ENCODE data around the gene SNPH.

The SNPH gene

DNA sequence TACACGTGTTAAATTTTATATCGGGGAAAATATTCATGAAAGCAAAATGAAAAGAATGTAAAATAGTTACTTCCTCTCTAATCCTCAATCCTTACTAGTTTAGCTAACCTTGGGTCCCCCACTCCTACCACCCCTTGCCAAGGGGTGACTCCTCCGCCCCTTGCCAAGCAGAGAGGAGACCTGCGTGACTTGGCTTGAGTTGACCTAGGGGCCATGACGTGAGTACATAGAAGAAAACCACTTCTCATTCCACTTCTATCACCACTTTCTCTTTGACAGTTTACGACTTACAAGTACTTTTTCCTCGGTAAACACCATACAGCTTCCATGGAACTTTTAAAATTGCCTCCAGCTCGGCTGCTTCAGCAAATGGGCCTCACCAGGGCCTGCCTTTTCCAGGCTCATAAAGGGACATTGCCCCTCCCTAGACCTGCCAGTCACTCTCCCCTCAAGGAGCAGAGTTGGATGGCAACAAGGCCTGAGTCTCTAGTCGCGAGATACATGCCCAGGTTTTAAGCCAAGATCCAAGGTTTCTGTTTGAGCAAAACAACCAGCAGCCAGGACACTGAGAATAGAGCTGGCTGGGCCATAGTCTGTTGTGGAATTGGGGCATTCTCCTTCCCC is 32.9 kb downstream of the SNPH start:
- Histone ChIP-seq H2AK5ac (ENCODE audit: low read depth, low read length) (no peak overlapping the region), H2BK5ac (ENCODE audit: low read length) (no peak overlapping the region), H3K18ac (ENCODE audit: low read length) (no peak overlapping the region), H3K4me3 (ENCODE audit: low read length in 2 of 2) (no peak overlapping the region), H3K4me2 (ENCODE audit: insufficient read depth, low read length, poor library complexity, severe bottlenecking) (no peak overlapping the region), H3K14ac (ENCODE audit: low read length) (peak overlapping the region; percentile 11), H3K27me3 (ENCODE audit: control insufficient read depth in 3 of 3, insufficient read depth in 3 of 3, low read depth in 1 of 3, low read length in 3 of 3) (peaks cover 0 to 36% (median 0%) of the 10 kb centered on the region in 3 experiments), H3K27ac (replicated peaks; ENCODE audit: low read length) (no peak overlapping the region), H2BK120ac (ENCODE audit: low read depth, low read length) (no peak overlapping the region), H4K8ac (ENCODE audit: low read depth, low read length) (no peak overlapping the region), H3K9ac (ENCODE audit: low read depth, low read length, poor library complexity) (no peak overlapping the region), H3K36me3 (replicated peaks in 1 of 2; ENCODE audit: control insufficient read depth in 2 of 2, insufficient read depth in 2 of 2, low read length in 2 of 2) (no peaks in the 10 kb centered on the region), H3K4ac (ENCODE audit: low read length) (no peak overlapping the region), H3K79me1 (ENCODE audit: low read depth, low read length) (no peaks in the 10 kb centered on the region), H4K91ac (ENCODE audit: low read depth, low read length, poor library complexity) (no peak overlapping the region), H3K9me3 (replicated peaks in 1 of 2; ENCODE audit: control insufficient read depth in 2 of 2, insufficient read depth in 1 of 2, low read depth in 1 of 2, low read length in 2 of 2) (no peaks in the 10 kb centered on the region), H3K4me1 (ENCODE audit: control insufficient read depth in 2 of 2, insufficient read depth in 1 of 2, low read depth in 1 of 2, low read length in 2 of 2) (peaks cover 0 to 6% of the 10 kb centered on the region in 2 donors), H2BK15ac (ENCODE audit: low read length) (no peak overlapping the region), H2AFZ (ENCODE audit: low read length) (no peak overlapping the region), H3K23ac (ENCODE audit: low read depth, low read length, poor library complexity) (no peak overlapping the region), H2BK12ac (ENCODE audit: low read length) (no peak overlapping the region)
- DNase-seq (ENCODE audit: low spot score), result no peak
- WGBS, 2 donors (ENCODE audit: extremely low coverage in 2 of 2, insufficient read length in 2 of 2, insufficient replicate concordance in 1 of 2), result no CpG with 5 or more reads among the region's 10 CpGs

DNA sequence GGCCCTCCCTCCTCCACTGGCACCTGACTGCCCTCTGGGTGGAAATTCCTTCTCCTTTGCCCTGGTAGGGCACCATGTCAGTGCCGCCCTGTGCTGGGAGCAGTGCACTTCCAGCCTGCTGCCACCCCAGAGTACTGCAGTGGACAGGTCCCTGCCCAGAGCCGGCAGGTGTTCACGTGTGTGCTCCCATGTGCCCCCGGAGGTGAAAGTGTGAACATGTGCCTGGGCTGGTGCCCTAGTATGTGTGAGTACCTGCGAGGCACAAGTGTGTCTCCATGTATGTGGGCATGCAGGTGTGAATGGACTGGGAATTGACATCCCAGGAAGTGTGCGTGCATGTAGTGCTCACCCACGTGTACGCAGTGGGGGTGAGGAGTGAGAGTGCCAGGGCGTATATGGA is 33.4 kb downstream of the SNPH start:
- no peak overlapping the region for H3K4ac ChIP-seq (ENCODE audit: low read length)
- no peak overlapping the region for H4K91ac ChIP-seq (ENCODE audit: low read depth, low read length, poor library complexity)
- no peak overlapping the region for H3K4me2 ChIP-seq (ENCODE audit: insufficient read depth, low read length, poor library complexity, severe bottlenecking)
- H3K79me1 ChIP-seq (ENCODE audit: low read depth, low read length), result no peaks in the 10 kb centered on the region
- H3K4me3 ChIP-seq (ENCODE audit: low read length in 2 of 2), result no peak overlapping the region
- peaks cover 0 to 35% (median 0%) of the 10 kb centered on the region in 3 experiments for H3K27me3 ChIP-seq (ENCODE audit: control insufficient read depth in 3 of 3, insufficient read depth in 3 of 3, low read depth in 1 of 3, low read length in 3 of 3)
- H3K4me1 ChIP-seq (ENCODE audit: control insufficient read depth in 2 of 2, insufficient read depth in 1 of 2, low read depth in 1 of 2, low read length in 2 of 2), result peaks cover 0 to 6% of the 10 kb centered on the region in 2 donors
- H3K23ac ChIP-seq (ENCODE audit: low read depth, low read length, poor library complexity), result no peak overlapping the region
- peak overlapping the region; percentile 21 for H3K18ac ChIP-seq (ENCODE audit: low read length)
- no peak overlapping the region for H2BK120ac ChIP-seq (ENCODE audit: low read depth, low read length)
- H2AK5ac ChIP-seq (ENCODE audit: low read depth, low read length), result no peak overlapping the region
- H3K9me3 ChIP-seq (replicated peaks in 1 of 2; ENCODE audit: control insufficient read depth in 2 of 2, insufficient read depth in 1 of 2, low read depth in 1 of 2, low read length in 2 of 2), result no peaks in the 10 kb centered on the region
- no peaks in the 10 kb centered on the region for H3K36me3 ChIP-seq (replicated peaks in 1 of 2; ENCODE audit: control insufficient read depth in 2 of 2, insufficient read depth in 2 of 2, low read length in 2 of 2)
- no peak overlapping the region for H4K8ac ChIP-seq (ENCODE audit: low read depth, low read length)
- DNase-seq (ENCODE audit: low spot score), result no peak
- no peak overlapping the region for H2AFZ ChIP-seq (ENCODE audit: low read length)
- peak overlapping the region; percentile 11 for H3K14ac ChIP-seq (ENCODE audit: low read length)
- H3K9ac ChIP-seq (ENCODE audit: low read depth, low read length, poor library complexity), result no peak overlapping the region
- no peak overlapping the region for H2BK12ac ChIP-seq (ENCODE audit: low read length)
- no peak overlapping the region for H3K27ac ChIP-seq (replicated peaks; ENCODE audit: low read length)
- H2BK15ac ChIP-seq (ENCODE audit: low read length), result no peak overlapping the region
- no peak overlapping the region for H2BK5ac ChIP-seq (ENCODE audit: low read length)
- WGBS, 2 donors (ENCODE audit: extremely low coverage in 2 of 2, insufficient read length in 2 of 2, insufficient replicate concordance in 1 of 2), result no CpG with 5 or more reads among the region's 9 CpGs

DNA sequence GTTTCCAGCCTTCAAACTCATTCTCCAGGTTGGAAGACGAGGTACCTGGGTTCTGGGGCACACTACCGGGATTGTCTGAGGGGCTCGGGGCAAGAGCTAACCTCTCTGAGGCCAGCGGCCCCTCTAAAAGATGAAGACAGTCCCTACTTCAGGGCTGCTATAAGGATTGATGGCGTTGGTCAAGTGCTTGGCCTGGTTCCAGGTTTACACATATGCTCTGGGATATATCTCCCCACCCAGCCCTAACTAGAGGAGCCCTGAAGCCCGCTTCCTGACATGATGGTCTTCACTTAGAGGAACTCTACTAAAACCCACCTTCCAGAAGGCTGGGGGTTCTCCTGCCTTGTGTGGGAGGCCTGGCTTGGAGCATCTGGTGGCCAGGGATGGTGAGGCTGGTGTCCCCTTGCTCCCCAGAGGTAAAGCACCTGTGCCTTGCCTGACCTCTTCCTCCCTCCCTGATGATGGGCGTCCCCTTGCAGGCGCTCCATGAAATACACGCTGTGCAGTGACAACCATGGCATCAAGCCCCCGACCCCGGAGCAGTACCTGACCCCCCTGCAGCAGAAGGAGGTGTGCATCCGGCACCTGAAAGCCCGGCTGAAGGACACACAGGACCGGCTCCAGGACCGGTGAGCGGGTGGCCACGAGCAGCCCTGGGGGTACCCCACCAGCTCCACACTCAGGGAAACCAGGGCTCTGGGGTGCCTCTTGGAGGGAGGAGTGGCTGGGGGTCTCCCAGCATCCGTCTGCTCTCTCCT is 34.2 kb downstream of the SNPH start:
- Histone ChIP-seq H2BK15ac (ENCODE audit: low read length) (no peak overlapping the region), H3K4me1 (ENCODE audit: control insufficient read depth in 2 of 2, insufficient read depth in 1 of 2, low read depth in 1 of 2, low read length in 2 of 2) (peaks cover 0 to 6% of the 10 kb centered on the region in 2 donors), H3K18ac (ENCODE audit: low read length) (peak overlapping the region; percentile 42), H3K14ac (ENCODE audit: low read length) (no peak overlapping the region), H2AFZ (ENCODE audit: low read length) (peak overlapping the region; percentile 67), H3K4me3 (ENCODE audit: low read length in 2 of 2) (no peak overlapping the region), H3K79me1 (ENCODE audit: low read depth, low read length) (no peaks in the 10 kb centered on the region), H4K8ac (ENCODE audit: low read depth, low read length) (no peak overlapping the region), H3K9ac (ENCODE audit: low read depth, low read length, poor library complexity) (peak overlapping the region; percentile 9), H4K91ac (ENCODE audit: low read depth, low read length, poor library complexity) (no peak overlapping the region), H3K4ac (ENCODE audit: low read length) (no peak overlapping the region), H2BK120ac (ENCODE audit: low read depth, low read length) (no peak overlapping the region), H3K23ac (ENCODE audit: low read depth, low read length, poor library complexity) (peak overlapping the region; percentile 37), H3K27me3 (ENCODE audit: control insufficient read depth in 3 of 3, insufficient read depth in 3 of 3, low read depth in 1 of 3, low read length in 3 of 3) (peaks cover 0 to 34% (median 0%) of the 10 kb centered on the region in 3 experiments), H3K27ac (replicated peaks; ENCODE audit: low read length) (no peak overlapping the region), H2BK5ac (ENCODE audit: low read length) (no peak overlapping the region), H2BK12ac (ENCODE audit: low read length) (no peak overlapping the region), H3K9me3 (replicated peaks in 1 of 2; ENCODE audit: control insufficient read depth in 2 of 2, insufficient read depth in 1 of 2, low read depth in 1 of 2, low read length in 2 of 2) (no peaks in the 10 kb centered on the region), H3K36me3 (replicated peaks in 1 of 2; ENCODE audit: control insufficient read depth in 2 of 2, insufficient read depth in 2 of 2, low read length in 2 of 2) (no peaks in the 10 kb centered on the region), H2AK5ac (ENCODE audit: low read depth, low read length) (no peak overlapping the region), H3K4me2 (ENCODE audit: insufficient read depth, low read length, poor library complexity, severe bottlenecking) (no peak overlapping the region)
- no peak for DNase-seq (ENCODE audit: low spot score)
- no CpG with 5 or more reads among the region's 18 CpGs for WGBS, 2 donors (ENCODE audit: extremely low coverage in 2 of 2, insufficient read length in 2 of 2, insufficient replicate concordance in 1 of 2)

DNA sequence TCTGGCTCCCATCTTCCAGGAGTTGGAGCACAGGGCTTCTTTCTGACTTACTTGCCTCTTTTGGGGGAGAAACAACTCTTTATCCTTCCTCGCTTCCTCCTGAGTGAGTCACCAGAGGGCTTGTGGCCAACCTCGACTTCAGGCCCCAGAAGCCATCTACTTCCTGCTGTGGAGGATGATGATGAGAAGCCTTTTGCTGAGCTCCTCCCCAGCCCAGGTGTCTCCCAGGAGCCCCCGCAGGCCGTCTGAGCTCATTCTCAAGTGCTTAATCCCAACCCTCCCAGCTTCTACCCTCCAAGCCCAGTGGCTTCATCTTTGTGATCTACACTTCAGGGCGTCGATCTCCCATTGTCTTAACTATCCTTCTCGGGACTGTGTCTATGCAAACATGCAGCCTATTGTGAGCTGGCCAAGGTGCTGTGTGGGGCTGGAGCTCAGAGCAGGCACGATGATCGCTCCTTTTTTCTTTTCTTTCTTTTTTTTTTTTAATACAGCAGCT is 35.0 kb downstream of the SNPH start:
- no peak overlapping the region for H3K23ac ChIP-seq (ENCODE audit: low read depth, low read length, poor library complexity)
- no peaks in the 10 kb centered on the region for H3K79me1 ChIP-seq (ENCODE audit: low read depth, low read length)
- no peak overlapping the region for H4K91ac ChIP-seq (ENCODE audit: low read depth, low read length, poor library complexity)
- H3K4ac ChIP-seq (ENCODE audit: low read length), result no peak overlapping the region
- peak overlapping the region; percentile 67 for H2AFZ ChIP-seq (ENCODE audit: low read length)
- H3K4me1 ChIP-seq (ENCODE audit: control insufficient read depth in 2 of 2, insufficient read depth in 1 of 2, low read depth in 1 of 2, low read length in 2 of 2), result peaks cover 0 to 6% of the 10 kb centered on the region in 2 donors
- no peak overlapping the region for H4K8ac ChIP-seq (ENCODE audit: low read depth, low read length)
- no peak overlapping the region for H2BK5ac ChIP-seq (ENCODE audit: low read length)
- no peak overlapping the region for H3K4me2 ChIP-seq (ENCODE audit: insufficient read depth, low read length, poor library complexity, severe bottlenecking)
- H2AK5ac ChIP-seq (ENCODE audit: low read depth, low read length), result no peak overlapping the region
- H3K27ac ChIP-seq (replicated peaks; ENCODE audit: low read length), result no peak overlapping the region
- H3K9me3 ChIP-seq (replicated peaks in 1 of 2; ENCODE audit: control insufficient read depth in 2 of 2, insufficient read depth in 1 of 2, low read depth in 1 of 2, low read length in 2 of 2), result no peaks in the 10 kb centered on the region
- no CpG with 5 or more reads among the region's 9 CpGs for WGBS, 2 donors (ENCODE audit: extremely low coverage in 2 of 2, insufficient read length in 2 of 2, insufficient replicate concordance in 1 of 2)
- H3K14ac ChIP-seq (ENCODE audit: low read length), result no peak overlapping the region
- H2BK12ac ChIP-seq (ENCODE audit: low read length), result no peak overlapping the region
- no peak overlapping the region for H3K9ac ChIP-seq (ENCODE audit: low read depth, low read length, poor library complexity)
- H3K18ac ChIP-seq (ENCODE audit: low read length), result no peak overlapping the region
- no peaks in the 10 kb centered on the region for H3K36me3 ChIP-seq (replicated peaks in 1 of 2; ENCODE audit: control insufficient read depth in 2 of 2, insufficient read depth in 2 of 2, low read length in 2 of 2)
- H2BK120ac ChIP-seq (ENCODE audit: low read depth, low read length), result no peak overlapping the region
- no peak for DNase-seq (ENCODE audit: low spot score)
- no peak overlapping the region for H3K4me3 ChIP-seq (ENCODE audit: low read length in 2 of 2)
- peaks cover 0 to 30% (median 0%) of the 10 kb centered on the region in 3 experiments for H3K27me3 ChIP-seq (ENCODE audit: control insufficient read depth in 3 of 3, insufficient read depth in 3 of 3, low read depth in 1 of 3, low read length in 3 of 3)
- H2BK15ac ChIP-seq (ENCODE audit: low read length), result no peak overlapping the region
